WTC11 (cell line): ENCODE data around the gene TMEM179. TPM values are rescaled to one million over a fixed set of nuclear protein-coding genes. Genes with fewer than 3 reads are reported as not detected.

Experiments
- ATAC-seq: fragments of 200-7000 bp; cut with Tn5 transposase; 2 replicates; pipeline ENCODE4 v1.10.0; 2021; ENCODE audit warnings: mild to moderate bottlenecking, moderate library complexity
- CTCF ChIA-PET: fragments of 300-600 bp; sonication (Branson Sonifier 250); formaldehyde crosslinking; loops from one replicate; lab custom pipeline; 2021; ENCODE audit warnings: antibody characterized with exemption; lab: Charles Lee
- POLR2A ChIA-PET: fragments of 350-600 bp; sonication (Branson Sonifier 250); formaldehyde crosslinking; loops from one replicate; lab custom pipeline; 2021; ENCODE audit warnings: antibody characterized with exemption; lab: Charles Lee
- DNase-seq: peaks from one replicate; pipeline ENCODE4 v3.0.0; 2021; ENCODE audit warnings: low spot score
- H3K27ac Mint-ChIP-seq: 2 replicates; pipeline ENCODE4 v1.8.0; 2021; ENCODE audit warnings: mixed read lengths
- H3K27me3 Mint-ChIP-seq: 2 replicates; pipeline ENCODE4 v1.8.0; 2021; ENCODE audit warnings: low read depth, mild to moderate bottlenecking, moderate library complexity, mixed read lengths
- H3K36me3 Mint-ChIP-seq: 2 replicates; pipeline ENCODE4 v1.8.0; 2021; ENCODE audit warnings: mixed read lengths
- H3K4me1 Mint-ChIP-seq: 2 replicates; pipeline ENCODE4 v1.8.0; 2022; ENCODE audit warnings: mixed read lengths
- H3K4me3 Mint-ChIP-seq: 2 replicates; pipeline ENCODE4 v1.8.0; 2021; ENCODE audit warnings: mild to moderate bottlenecking, moderate library complexity, mixed read lengths
- H3K9me3 Mint-ChIP-seq: 2 replicates; pipeline ENCODE4 v1.8.0; 2021; ENCODE audit warnings: mixed read lengths
- ATF3 ChIP-seq: sonication (generic); formaldehyde crosslinking; conservative IDR thresholded peaks from 2 replicates; pipeline ENCODE4 v1.8.1; 2022; ENCODE audit warnings: mild to moderate bottlenecking, missing genetic modification reagents
- CDX4 ChIP-seq: fragments of 250-450 bp; sonication (Bioruptor Pico); IDR thresholded peaks from 2 replicates; pipeline ENCODE4 v1.9.0; 2021; ENCODE audit warnings: moderate library complexity, mild to moderate bottlenecking, inconsistent platforms, borderline replicate concordance
- FOXP1 ChIP-seq: sonication (generic); formaldehyde crosslinking; IDR thresholded peaks from 2 replicates; pipeline ENCODE4 v1.8.0; 2022; ENCODE audit warnings: missing genetic modification reagents, mild to moderate bottlenecking, moderate library complexity, borderline replicate concordance
- GTF2I ChIP-seq: fragments of 250-450 bp; sonication (Bioruptor Pico); conservative IDR thresholded peaks from 2 replicates; pipeline ENCODE4 v1.4.0; 2021; ENCODE audit warnings: mild to moderate bottlenecking
- JUN ChIP-seq: sonication (generic); formaldehyde crosslinking; IDR thresholded peaks from 2 replicates; pipeline ENCODE4 v1.8.0; 2023; ENCODE audit warnings: mild to moderate bottlenecking, missing genetic modification reagents
- MAX ChIP-seq: sonication (generic); formaldehyde crosslinking; IDR thresholded peaks from 2 replicates; pipeline ENCODE4 v1.8.0; 2022; ENCODE audit warnings: mild to moderate bottlenecking, missing genetic modification reagents
- NR2C2 ChIP-seq: sonication (generic); formaldehyde crosslinking; IDR thresholded peaks from 2 replicates; pipeline ENCODE4 v1.8.0; 2022; ENCODE audit warnings: mild to moderate bottlenecking, missing genetic modification reagents
- OVOL2 ChIP-seq: fragments of 250-450 bp; sonication (Bioruptor Pico); IDR thresholded peaks from 2 replicates; pipeline ENCODE4 v1.9.0; 2021; ENCODE audit warnings: mild to moderate bottlenecking, borderline replicate concordance
- SMAD3 ChIP-seq: sonication (generic); formaldehyde crosslinking; IDR thresholded peaks from 2 replicates; pipeline ENCODE4 v1.8.0; 2022; ENCODE audit warnings: missing genetic modification reagents, mild to moderate bottlenecking, borderline replicate concordance
- SOX15 ChIP-seq: fragments of 250-450 bp; sonication (Bioruptor Pico); IDR thresholded peaks from 2 replicates; pipeline ENCODE4 v1.9.0; 2021; ENCODE audit warnings: mild to moderate bottlenecking
- USF2 ChIP-seq: sonication (generic); formaldehyde crosslinking; IDR thresholded peaks from 2 replicates; pipeline ENCODE4 v1.8.1; 2023; ENCODE audit warnings: mild to moderate bottlenecking, missing genetic modification reagents, moderate library complexity
- ZMAT4 ChIP-seq: fragments of 250-450 bp; sonication (Bioruptor Pico); IDR thresholded peaks from 2 replicates; pipeline ENCODE4 v1.9.0; 2021; ENCODE audit warnings: mild to moderate bottlenecking
- ZNF121 ChIP-seq: sonication (generic); formaldehyde crosslinking; IDR thresholded peaks from 2 replicates; pipeline ENCODE4 v1.8.0; 2023; ENCODE audit warnings: missing genetic modification reagents
- ZNF671 ChIP-seq: fragments of 250-450 bp; sonication (Bioruptor Pico); IDR thresholded peaks from 2 replicates; pipeline ENCODE4 v1.8.0; 2021; ENCODE audit warnings: mild to moderate bottlenecking
- total RNA-seq: library from RNA; stranded (reverse); gene quantifications from 3 replicates; pipeline ENCODE4 v1.2.3, GENCODE V29; 2021

TMEM179 gene
- total RNA-seq, 1 experiment from 2014 or later: 2.4 TPM

- DNase-seq: no peak
- TF ChIP-seq GTF2I (CRISPR knock-in tag): peak; percentile 96
- TF ChIP-seq ZNF671 (CRISPR knock-in tag): no peak
- no peak for TF ChIP-seq ZMAT4 (CRISPR knock-in tag)
- TF ChIP-seq NR2C2: no peak
- no peak for TF ChIP-seq JUN
- TF ChIP-seq SMAD3 (CRISPR knock-in tag): no peak
- TF ChIP-seq MAX: no peak
- TF ChIP-seq CDX4 (CRISPR knock-in tag): no peak
- TF ChIP-seq, all 79 proteins: peak for 1
- Mint-ChIP-seq H3K4me1 (peaks cover 6% of the 10 kb centered on the region), H3K4me3 (no peak overlapping the region), H3K27ac (no peak overlapping the region), H3K9me3 (peaks cover 7% of the 10 kb centered on the region; the same call in 1 of the 2 replicates), H3K27me3 (no peaks in the 10 kb centered on the region), H3K36me3 (no peaks in the 10 kb centered on the region)
- no peak for ATAC-seq
- POLR2A ChIA-PET: no interaction called here
- CTCF ChIA-PET: no interaction called here
Observed at GRCh38 chr14:104549536-104550339, 54.8 kb downstream of the TMEM179 start.

GRCh38 chr14:104548802-104549535, 55.6 kb downstream of the TMEM179 start:
- H3K4me3 Mint-ChIP-seq: no peak overlapping the region
- H3K9me3 Mint-ChIP-seq: peaks cover 7% of the 10 kb centered on the region; the same call in 1 of the 2 replicates
- POLR2A ChIA-PET: no interaction called here
- DNase-seq: no peak
- CTCF ChIA-PET: no interaction called here
- no peak for ATAC-seq
- TF ChIP-seq ZNF121 (CRISPR knock-in tag): no peak
- TF ChIP-seq SOX15: no peak
- TF ChIP-seq FOXP1 (CRISPR knock-in tag): no peak
- no peak for TF ChIP-seq OVOL2
- no peak overlapping the region for H3K27ac Mint-ChIP-seq
- peaks cover 6% of the 10 kb centered on the region for H3K4me1 Mint-ChIP-seq
- H3K36me3 Mint-ChIP-seq: no peaks in the 10 kb centered on the region
- H3K27me3 Mint-ChIP-seq: no peaks in the 10 kb centered on the region

- Mint-ChIP-seq H3K4me1 (peaks cover 6% of the 10 kb centered on the region), H3K4me3 (no peak overlapping the region), H3K9me3 (peaks cover 7% of the 10 kb centered on the region; the same call in 1 of the 2 replicates), H3K27ac (no peak overlapping the region), H3K36me3 (no peaks in the 10 kb centered on the region), H3K27me3 (no peaks in the 10 kb centered on the region)
- ChIA-PET CTCF (interaction anchor here (2.9 kb wide), 1 partner anchor 16 kb away, joined by 14 read pairs; no protein-coding TSS in a partner anchor), POLR2A (no interaction called here)
- no peak for TF ChIP-seq USF2 (CRISPR knock-in tag)
- no peak for TF ChIP-seq ATF3 (CRISPR knock-in tag)
- ATAC-seq (no peak), DNase-seq (no peak)
Observed at GRCh38 chr14:104547998-104548700, 56.4 kb downstream of the TMEM179 start.
